ENCODE measurements around the gene ZBED4.
"Not testable (repeated sequence)": the region's sequence is repeated elsewhere in the genome, so short reads cannot be mapped to it uniquely, and the experiment has no call there.

Gene ZBED4

DNA sequence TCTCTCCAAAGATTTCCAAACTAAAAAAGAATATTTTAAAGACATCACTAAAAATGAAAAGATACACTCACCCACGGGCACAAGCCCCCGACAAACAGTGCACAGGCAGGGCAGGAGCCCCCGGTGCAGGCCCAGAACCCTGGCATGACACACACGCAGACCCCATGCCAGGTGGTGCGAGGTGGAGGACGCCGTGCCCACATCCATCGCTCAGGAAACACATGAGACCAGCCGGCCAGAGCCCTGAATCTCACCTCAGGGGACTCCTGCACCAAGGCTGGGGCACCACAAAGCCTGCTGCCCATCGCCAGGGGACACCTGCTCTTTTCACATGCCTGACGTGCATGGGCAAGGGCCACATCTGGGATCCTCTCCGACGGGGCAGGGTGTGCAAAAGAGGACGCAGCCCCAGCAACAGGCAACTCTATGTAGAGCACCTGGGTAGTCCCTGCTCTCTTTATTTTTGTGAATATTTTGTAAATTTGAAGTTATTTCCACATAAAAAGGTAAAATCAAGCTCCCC is 39.4 kb upstream of the ZBED4 start:
- H3K27ac ChIP-seq: no peak overlapping the region
- TF ChIP-seq, protein P1, sequence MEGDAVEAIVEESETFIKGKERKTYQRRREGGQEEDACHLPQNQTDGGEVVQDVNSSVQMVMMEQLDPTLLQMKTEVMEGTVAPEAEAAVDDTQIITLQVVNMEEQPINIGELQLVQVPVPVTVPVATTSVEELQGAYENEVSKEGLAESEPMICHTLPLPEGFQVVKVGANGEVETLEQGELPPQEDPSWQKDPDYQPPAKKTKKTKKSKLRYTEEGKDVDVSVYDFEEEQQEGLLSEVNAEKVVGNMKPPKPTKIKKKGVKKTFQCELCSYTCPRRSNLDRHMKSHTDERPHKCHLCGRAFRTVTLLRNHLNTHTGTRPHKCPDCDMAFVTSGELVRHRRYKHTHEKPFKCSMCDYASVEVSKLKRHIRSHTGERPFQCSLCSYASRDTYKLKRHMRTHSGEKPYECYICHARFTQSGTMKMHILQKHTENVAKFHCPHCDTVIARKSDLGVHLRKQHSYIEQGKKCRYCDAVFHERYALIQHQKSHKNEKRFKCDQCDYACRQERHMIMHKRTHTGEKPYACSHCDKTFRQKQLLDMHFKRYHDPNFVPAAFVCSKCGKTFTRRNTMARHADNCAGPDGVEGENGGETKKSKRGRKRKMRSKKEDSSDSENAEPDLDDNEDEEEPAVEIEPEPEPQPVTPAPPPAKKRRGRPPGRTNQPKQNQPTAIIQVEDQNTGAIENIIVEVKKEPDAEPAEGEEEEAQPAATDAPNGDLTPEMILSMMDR (conservative IDR thresholded peaks at IDR 0.05): no peak

DNA sequence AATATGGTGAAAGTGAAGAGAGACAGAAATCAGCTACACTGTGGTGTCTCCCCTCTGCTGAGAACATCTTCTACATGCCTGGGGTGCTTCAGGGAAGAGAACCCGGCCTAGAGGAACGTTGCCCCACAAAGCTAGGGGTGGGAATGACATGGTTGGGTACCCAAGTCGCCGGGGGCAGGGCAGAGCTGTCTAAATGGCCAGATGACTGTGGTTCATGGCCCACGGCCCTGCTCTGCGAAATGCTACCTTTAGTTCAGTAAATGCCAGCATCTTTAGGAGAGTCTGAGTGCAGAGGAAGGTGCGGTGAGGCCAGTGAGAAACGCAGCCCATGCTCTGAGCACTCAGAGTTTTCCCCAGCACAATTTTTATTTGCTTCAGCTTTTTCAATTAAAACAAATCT is 38.8 kb upstream of the ZBED4 start:
- H3K27ac ChIP-seq: no peak overlapping the region
- TF ChIP-seq, protein P1 (conservative IDR thresholded peaks at IDR 0.05): no peak

- TF ChIP-seq, protein P1 (conservative IDR thresholded peaks at IDR 0.05): no peak
- H3K27ac ChIP-seq: no peak overlapping the region
Observed at GRCh38 chr22:49815641-49816091, 38.0 kb upstream of the ZBED4 start.

DNA sequence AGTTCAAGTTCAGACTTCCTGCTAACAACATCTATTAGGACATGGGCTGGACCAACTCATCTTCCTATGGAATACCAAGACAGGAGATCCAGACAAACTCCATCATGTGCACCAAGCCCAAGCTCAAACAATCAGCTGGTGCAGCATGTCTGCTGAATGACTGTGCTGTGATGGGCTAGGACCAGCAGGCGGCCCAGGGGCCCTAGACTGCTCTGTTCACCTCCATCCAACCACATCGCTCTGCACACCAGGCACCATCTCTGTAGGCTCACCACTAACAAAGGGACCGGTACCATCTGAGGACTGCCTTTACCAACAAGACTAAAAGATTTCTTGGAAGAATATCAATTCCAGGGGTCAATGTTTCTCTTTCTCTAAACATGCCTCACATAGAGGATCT is 36.3 kb upstream of the ZBED4 start:
- no peak overlapping the region for H3K27ac ChIP-seq
- TF ChIP-seq, protein P1 (conservative IDR thresholded peaks at IDR 0.05): no peak

- TF ChIP-seq, protein P1 (conservative IDR thresholded peaks at IDR 0.05): no peak
- H3K27ac ChIP-seq: no peak overlapping the region
Observed at GRCh38 chr22:49820984-49821383, 32.7 kb upstream of the ZBED4 start.

- H3K27ac ChIP-seq: not testable (repeated sequence)
Observed at GRCh38 chr22:49821741-49822140, 31.9 kb upstream of the ZBED4 start.

- TF ChIP-seq, protein P1 (conservative IDR thresholded peaks at IDR 0.05): no peak
- no peak overlapping the region for H3K27ac ChIP-seq
Observed at GRCh38 chr22:49823289-49824045, 30.2 kb upstream of the ZBED4 start.
